Measurements from ENCODE around the gene NUMB. TPM values are rescaled to one million over a fixed set of nuclear protein-coding genes. Genes with fewer than 3 reads are reported as not detected.

The NUMB gene
- total RNA-seq, 1 experiment from 2014 or later = 46.5 TPM

- no CpG with 5 or more reads among the region's 3 CpGs for WGBS (ENCODE audit: extremely low coverage, insufficient read length, low lambda C conversion rate)
- Histone ChIP-seq H3K4me1 (ENCODE audit: insufficient read depth, low read length) (no peaks in the 10 kb centered on the region; the same call in 1 of the 2 replicates), H4K91ac (ENCODE audit: insufficient read length, low read depth, low read length) (no peak overlapping the region), H3K9me3 (ENCODE audit: control insufficient read depth, low read depth, low read length) (no peaks in the 10 kb centered on the region), H3K4ac (ENCODE audit: low read depth, low read length) (no peak overlapping the region), H3K56ac (ENCODE audit: insufficient read length, low read depth, low read length) (no peak overlapping the region), H4K20me1 (ENCODE audit: control insufficient read depth, insufficient read depth, insufficient read length) (no peaks in the 10 kb centered on the region), H3K23ac (ENCODE audit: insufficient read length, low read depth, low read length) (no peak overlapping the region), H2BK5ac (ENCODE audit: insufficient read length, low read length) (no peak overlapping the region), H2BK15ac (ENCODE audit: low read depth, low read length) (no peak overlapping the region), H3K27me3 (ENCODE audit: insufficient read depth, low read length) (peaks cover 13% of the 10 kb centered on the region), H2AK5ac (ENCODE audit: insufficient read length, low read length) (no peak overlapping the region), H2BK120ac (ENCODE audit: low read depth, low read length, poor library complexity, severe bottlenecking) (no peak overlapping the region), H3K27ac (ENCODE audit: insufficient read length, low read depth, low read length) (no peak overlapping the region), H3K14ac (ENCODE audit: insufficient read depth, low read length) (no peak overlapping the region), H3K18ac (ENCODE audit: insufficient read length, low read depth, low read length) (no peak overlapping the region), H3K79me2 (ENCODE audit: insufficient read depth, low read length) (no peaks in the 10 kb centered on the region), H2AFZ (ENCODE audit: low read length) (no peak overlapping the region), H3K23me2 (ENCODE audit: insufficient read length, low read depth, low read length, poor library complexity, severe bottlenecking) (peaks cover under 1% of the 10 kb centered on the region), H2BK20ac (ENCODE audit: low read depth, low read length, poor library complexity, severe bottlenecking) (no peak overlapping the region), H2BK12ac (ENCODE audit: insufficient read length, low read depth, low read length) (no peak overlapping the region), H3K79me1 (ENCODE audit: insufficient read depth, low read depth, low read length, poor library complexity, severe bottlenecking) (no peaks in the 10 kb centered on the region), H4K5ac (ENCODE audit: insufficient read length, low read depth, low read length) (no peak overlapping the region), H3K9ac (ENCODE audit: extremely low read depth, insufficient read length, low read length) (no peak overlapping the region), H3K4me2 (ENCODE audit: insufficient read depth, insufficient read length, low read length) (no peak overlapping the region), H3T11ph (ENCODE audit: low read length) (no peak overlapping the region), H4K8ac (replicated peaks; ENCODE audit: insufficient read length, low read depth, low read length) (no peak overlapping the region)
- Mint-ChIP-seq H3K9me3 (no peaks in the 10 kb centered on the region; a peak in 2 of 5 replicates), H3K27me3 (ENCODE audit: low read depth) (peaks cover 44% of the 10 kb centered on the region), H3K36me3 (ENCODE audit: insufficient read depth in 1 of 3, low read depth in 3 of 3) (peaks cover 0 to 11% (median 3%) of the 10 kb centered on the region in 3 experiments; a peak in 3 of 7 replicates), H3K4me3 (no peak overlapping the region), H3K4me1 (peaks cover 21 to 28% of the 10 kb centered on the region in 2 experiments), H3K27ac (no peak overlapping the region)
- DNase-seq = no peak
- no peak for TF ChIP-seq CTCF (conservative IDR thresholded peaks at IDR 0.05)
These were observed 215.0 kb downstream of the NUMB start for GRCh38 chr14:73243341-73243740.
